ENCODE results near the gene TRPV3. TPM values are rescaled to one million over a fixed set of nuclear protein-coding genes. Genes with fewer than 3 reads are reported as not detected.

The TRPV3 gene
- total and polyA plus RNA-seq, 4 donors, result 0.04 to 0.38 (median 0.26) TPM

DNA sequence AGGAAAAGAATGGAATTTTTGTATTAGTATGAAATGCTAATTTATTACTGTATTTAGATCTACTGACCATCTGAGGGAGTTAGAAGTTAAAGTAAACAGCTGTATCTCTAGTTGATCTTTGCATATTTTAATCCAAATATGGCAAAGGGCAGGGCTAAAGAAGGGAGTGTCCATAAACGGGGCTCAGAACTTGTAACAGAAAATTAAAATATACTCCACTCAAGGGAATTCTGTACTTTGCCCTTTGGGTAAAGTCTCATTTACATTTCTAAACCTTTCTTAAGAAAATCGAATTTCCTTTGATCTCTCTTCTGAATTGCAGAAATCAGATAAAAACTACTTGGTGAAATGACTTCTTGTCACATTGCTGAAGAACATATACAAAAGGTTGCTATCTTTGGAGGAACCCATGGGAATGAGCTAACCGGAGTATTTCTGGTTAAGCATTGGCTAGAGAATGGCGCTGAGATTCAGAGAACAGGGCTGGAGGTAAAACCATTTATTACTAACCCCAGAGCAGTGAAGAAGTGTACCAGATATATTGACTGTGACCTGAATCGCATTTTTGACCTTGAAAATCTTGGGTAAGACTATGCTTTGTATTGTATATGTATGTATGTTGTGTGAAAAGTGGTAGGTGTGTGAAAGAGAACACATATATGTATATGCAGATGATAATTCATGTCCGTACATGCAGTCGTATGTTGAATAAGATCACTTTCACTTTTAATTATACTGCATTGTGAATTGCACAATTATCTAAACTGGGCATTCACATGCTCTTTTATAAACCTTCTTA lies 81.6 kb downstream of the TRPV3 start, which contains the start of gene ASPA (continued):
- TF ChIP-seq, protein P1, sequence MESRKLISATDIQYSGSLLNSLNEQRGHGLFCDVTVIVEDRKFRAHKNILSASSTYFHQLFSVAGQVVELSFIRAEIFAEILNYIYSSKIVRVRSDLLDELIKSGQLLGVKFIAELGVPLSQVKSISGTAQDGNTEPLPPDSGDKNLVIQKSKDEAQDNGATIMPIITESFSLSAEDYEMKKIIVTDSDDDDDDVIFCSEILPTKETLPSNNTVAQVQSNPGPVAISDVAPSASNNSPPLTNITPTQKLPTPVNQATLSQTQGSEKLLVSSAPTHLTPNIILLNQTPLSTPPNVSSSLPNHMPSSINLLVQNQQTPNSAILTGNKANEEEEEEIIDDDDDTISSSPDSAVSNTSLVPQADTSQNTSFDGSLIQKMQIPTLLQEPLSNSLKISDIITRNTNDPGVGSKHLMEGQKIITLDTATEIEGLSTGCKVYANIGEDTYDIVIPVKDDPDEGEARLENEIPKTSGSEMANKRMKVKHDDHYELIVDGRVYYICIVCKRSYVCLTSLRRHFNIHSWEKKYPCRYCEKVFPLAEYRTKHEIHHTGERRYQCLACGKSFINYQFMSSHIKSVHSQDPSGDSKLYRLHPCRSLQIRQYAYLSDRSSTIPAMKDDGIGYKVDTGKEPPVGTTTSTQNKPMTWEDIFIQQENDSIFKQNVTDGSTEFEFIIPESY (IDR thresholded peaks at IDR 0.05), result peak; percentile 44
- TF ChIP-seq TAF1 (conservative IDR thresholded peaks at IDR 0.05), result no peak

DNA sequence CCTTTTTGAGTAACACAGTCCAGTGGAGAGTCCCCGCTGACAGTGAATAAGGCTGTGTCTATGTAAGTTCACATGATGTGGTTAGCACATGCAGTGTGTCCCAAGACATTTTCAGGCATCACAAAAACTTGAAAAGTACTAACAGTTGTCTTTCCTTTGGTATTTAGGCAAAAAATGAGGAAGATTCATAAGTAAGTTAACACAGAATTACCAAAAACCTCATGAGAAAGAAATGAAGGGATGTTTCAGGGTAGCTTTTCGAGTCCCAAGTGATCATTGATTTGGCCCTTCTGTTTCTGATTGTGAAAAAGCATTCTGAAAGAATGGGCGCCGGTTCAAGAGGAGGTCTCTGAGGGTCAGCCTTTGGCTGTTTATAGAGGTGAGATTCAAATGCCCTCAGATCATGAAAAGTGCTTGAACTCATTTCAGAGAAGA lies 82.3 kb downstream of the TRPV3 start:
- Histone ChIP-seq H3K4me3 (ENCODE audit: low read depth in 1 of 3, low read length in 3 of 3) (no peak overlapping the region), H3K36me3 (ENCODE audit: control insufficient read depth in 4 of 4, insufficient read depth in 3 of 4, low read depth in 1 of 4, low read length in 3 of 4) (no peaks in the 10 kb centered on the region), H3K4me1 (ENCODE audit: control insufficient read depth in 4 of 4, insufficient read depth in 4 of 4, low read length in 3 of 4) (peaks cover 0 to 30% (median 11%) of the 10 kb centered on the region in 4 donors), H3K9ac (ENCODE audit: low read depth in 1 of 2, low read length in 2 of 2) (peak overlapping the region; percentile 21 to 94), H3K9me3 (ENCODE audit: control insufficient read depth in 4 of 4, low read length in 3 of 4) (peaks cover 0 to 1% (median 0%) of the 10 kb centered on the region in 4 donors), H3K27ac (ENCODE audit: low read depth in 1 of 2, low read length in 2 of 2) (peak overlapping the region; percentile 89 to 97), H3K27me3 (ENCODE audit: control insufficient read depth in 4 of 4, insufficient read depth in 4 of 4, low read length in 3 of 4) (no peaks in the 10 kb centered on the region)
- peak; percentile 1 for TF ChIP-seq TAF1 (conservative IDR thresholded peaks at IDR 0.05)
- TF ChIP-seq, protein P2, sequence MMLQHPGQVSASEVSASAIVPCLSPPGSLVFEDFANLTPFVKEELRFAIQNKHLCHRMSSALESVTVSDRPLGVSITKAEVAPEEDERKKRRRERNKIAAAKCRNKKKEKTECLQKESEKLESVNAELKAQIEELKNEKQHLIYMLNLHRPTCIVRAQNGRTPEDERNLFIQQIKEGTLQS (IDR thresholded peaks at IDR 0.05), result peak; percentile 5
- TF ChIP-seq YY1 (IDR thresholded peaks at IDR 0.05), result peak; percentile 21
- TF ChIP-seq FOXA1 (IDR thresholded peaks at IDR 0.05), result no peak
- TF ChIP-seq HNF4A (conservative IDR thresholded peaks at IDR 0.05), result no peak
- TF ChIP-seq RXRA (IDR thresholded peaks at IDR 0.05), result peak in 1 of 2 donors; percentile 65
- TF ChIP-seq, protein P3, sequence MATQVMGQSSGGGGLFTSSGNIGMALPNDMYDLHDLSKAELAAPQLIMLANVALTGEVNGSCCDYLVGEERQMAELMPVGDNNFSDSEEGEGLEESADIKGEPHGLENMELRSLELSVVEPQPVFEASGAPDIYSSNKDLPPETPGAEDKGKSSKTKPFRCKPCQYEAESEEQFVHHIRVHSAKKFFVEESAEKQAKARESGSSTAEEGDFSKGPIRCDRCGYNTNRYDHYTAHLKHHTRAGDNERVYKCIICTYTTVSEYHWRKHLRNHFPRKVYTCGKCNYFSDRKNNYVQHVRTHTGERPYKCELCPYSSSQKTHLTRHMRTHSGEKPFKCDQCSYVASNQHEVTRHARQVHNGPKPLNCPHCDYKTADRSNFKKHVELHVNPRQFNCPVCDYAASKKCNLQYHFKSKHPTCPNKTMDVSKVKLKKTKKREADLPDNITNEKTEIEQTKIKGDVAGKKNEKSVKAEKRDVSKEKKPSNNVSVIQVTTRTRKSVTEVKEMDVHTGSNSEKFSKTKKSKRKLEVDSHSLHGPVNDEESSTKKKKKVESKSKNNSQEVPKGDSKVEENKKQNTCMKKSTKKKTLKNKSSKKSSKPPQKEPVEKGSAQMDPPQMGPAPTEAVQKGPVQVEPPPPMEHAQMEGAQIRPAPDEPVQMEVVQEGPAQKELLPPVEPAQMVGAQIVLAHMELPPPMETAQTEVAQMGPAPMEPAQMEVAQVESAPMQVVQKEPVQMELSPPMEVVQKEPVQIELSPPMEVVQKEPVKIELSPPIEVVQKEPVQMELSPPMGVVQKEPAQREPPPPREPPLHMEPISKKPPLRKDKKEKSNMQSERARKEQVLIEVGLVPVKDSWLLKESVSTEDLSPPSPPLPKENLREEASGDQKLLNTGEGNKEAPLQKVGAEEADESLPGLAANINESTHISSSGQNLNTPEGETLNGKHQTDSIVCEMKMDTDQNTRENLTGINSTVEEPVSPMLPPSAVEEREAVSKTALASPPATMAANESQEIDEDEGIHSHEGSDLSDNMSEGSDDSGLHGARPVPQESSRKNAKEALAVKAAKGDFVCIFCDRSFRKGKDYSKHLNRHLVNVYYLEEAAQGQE (IDR thresholded peaks at IDR 0.05), result no peak
- no peak for TF ChIP-seq RAD21 (IDR thresholded peaks at IDR 0.05)
- no peak for DNase-seq (ENCODE audit: low spot score)
- 39% methylated on average over 4 of the region's 4 CpGs for WGBS

DNA sequence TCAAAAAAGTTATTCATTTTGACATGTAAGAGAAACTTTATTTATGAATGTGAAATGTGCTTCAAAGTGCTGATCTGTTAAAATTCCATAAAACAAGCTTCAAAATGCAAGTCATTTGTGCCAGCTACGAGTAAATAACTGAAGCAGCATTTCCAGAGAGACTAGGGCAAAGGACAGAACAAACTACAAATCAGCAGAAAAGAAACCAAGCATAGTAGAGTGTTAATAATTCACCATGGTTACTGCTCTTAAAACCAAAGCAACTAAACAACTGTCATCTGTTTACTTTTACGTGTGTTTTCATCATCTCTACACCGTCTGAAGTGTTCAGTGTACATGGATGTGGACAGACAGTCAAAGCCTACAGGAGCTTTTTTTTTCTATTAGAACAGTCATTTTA lies 83.4 kb downstream of the TRPV3 start:
- Histone ChIP-seq H3K27ac (ENCODE audit: low read depth in 1 of 2, low read length in 2 of 2) (peak overlapping the region; percentile 89 to 97), H3K36me3 (ENCODE audit: control insufficient read depth in 4 of 4, insufficient read depth in 3 of 4, low read depth in 1 of 4, low read length in 3 of 4) (no peaks in the 10 kb centered on the region), H3K4me3 (ENCODE audit: low read depth in 1 of 3, low read length in 3 of 3) (peak overlapping the region in 1 of 3 donors; percentile 17), H3K9me3 (ENCODE audit: control insufficient read depth in 4 of 4, low read length in 3 of 4) (peaks cover 0 to 1% (median 0%) of the 10 kb centered on the region in 4 donors), H3K4me1 (ENCODE audit: control insufficient read depth in 4 of 4, insufficient read depth in 4 of 4, low read length in 3 of 4) (peaks cover 0 to 30% (median 11%) of the 10 kb centered on the region in 4 donors), H3K9ac (ENCODE audit: low read depth in 1 of 2, low read length in 2 of 2) (peak overlapping the region; percentile 77 to 94), H3K27me3 (ENCODE audit: control insufficient read depth in 4 of 4, insufficient read depth in 4 of 4, low read length in 3 of 4) (no peaks in the 10 kb centered on the region)
- WGBS, result 9% methylated on average over 3 of the region's 3 CpGs
- DNase-seq (ENCODE audit: low spot score), result no peak
- TF ChIP-seq, protein P4, sequence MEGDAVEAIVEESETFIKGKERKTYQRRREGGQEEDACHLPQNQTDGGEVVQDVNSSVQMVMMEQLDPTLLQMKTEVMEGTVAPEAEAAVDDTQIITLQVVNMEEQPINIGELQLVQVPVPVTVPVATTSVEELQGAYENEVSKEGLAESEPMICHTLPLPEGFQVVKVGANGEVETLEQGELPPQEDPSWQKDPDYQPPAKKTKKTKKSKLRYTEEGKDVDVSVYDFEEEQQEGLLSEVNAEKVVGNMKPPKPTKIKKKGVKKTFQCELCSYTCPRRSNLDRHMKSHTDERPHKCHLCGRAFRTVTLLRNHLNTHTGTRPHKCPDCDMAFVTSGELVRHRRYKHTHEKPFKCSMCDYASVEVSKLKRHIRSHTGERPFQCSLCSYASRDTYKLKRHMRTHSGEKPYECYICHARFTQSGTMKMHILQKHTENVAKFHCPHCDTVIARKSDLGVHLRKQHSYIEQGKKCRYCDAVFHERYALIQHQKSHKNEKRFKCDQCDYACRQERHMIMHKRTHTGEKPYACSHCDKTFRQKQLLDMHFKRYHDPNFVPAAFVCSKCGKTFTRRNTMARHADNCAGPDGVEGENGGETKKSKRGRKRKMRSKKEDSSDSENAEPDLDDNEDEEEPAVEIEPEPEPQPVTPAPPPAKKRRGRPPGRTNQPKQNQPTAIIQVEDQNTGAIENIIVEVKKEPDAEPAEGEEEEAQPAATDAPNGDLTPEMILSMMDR (IDR thresholded peaks at IDR 0.05; ENCODE audit: low read depth, low read length, missing input control), result no peak
- TF ChIP-seq RAD21 (IDR thresholded peaks at IDR 0.05) (peak; percentile 48 to 59), NR2F2 (IDR thresholded peaks at IDR 0.05) (peak; percentile 33), GABPA (IDR thresholded peaks at IDR 0.05 in 1 of 2, conservative IDR thresholded peaks at IDR 0.05 in 1 of 2) (peak in 1 of 2 donors; percentile 62), FOXA1 (IDR thresholded peaks at IDR 0.05) (peak; percentile 80), HNF4A (conservative IDR thresholded peaks at IDR 0.05) (peak; percentile 68 to 90), RXRA (IDR thresholded peaks at IDR 0.05) (peak; percentile 84 to 93), JUND (IDR thresholded peaks at IDR 0.05) (peak in 1 of 2 donors; percentile 76), YY1 (IDR thresholded peaks at IDR 0.05) (peak; percentile 70), SP1 (IDR thresholded peaks at IDR 0.05) (peak; percentile 98), FOXA2 (IDR thresholded peaks at IDR 0.05) (peak; percentile 93)
- TF ChIP-seq, protein P5, sequence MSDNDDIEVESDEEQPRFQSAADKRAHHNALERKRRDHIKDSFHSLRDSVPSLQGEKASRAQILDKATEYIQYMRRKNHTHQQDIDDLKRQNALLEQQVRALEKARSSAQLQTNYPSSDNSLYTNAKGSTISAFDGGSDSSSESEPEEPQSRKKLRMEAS (IDR thresholded peaks at IDR 0.05), result peak; percentile 87
- TF ChIP-seq, protein P2 (IDR thresholded peaks at IDR 0.05), result peak; percentile 83
